ENCODE results near the gene BCAS1.
"Not testable (repeated sequence)": the region's sequence is repeated elsewhere in the genome, so short reads cannot be mapped to it uniquely, and the experiment has no call there.

DNA sequence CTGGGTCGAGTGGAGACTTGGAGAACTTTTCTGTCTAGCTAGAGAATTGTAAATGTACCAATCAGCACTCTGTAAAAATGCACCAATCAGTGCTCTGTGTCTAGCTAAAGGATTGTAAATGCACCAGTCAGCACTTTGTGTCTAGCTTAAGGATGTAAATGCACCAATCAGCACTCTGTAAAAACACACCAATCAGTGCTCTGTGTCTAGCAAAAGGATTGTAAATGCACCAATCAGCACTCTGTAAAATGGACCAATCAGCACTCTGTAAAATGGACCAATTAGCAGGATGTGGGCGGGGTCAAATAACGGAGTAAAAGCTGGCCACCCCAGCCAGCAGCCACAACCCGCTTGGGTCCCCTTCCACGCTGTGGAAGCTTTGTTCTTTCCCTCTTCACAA lies 96.5 kb downstream of the BCAS1 start:
- TF ChIP-seq, protein P1, sequence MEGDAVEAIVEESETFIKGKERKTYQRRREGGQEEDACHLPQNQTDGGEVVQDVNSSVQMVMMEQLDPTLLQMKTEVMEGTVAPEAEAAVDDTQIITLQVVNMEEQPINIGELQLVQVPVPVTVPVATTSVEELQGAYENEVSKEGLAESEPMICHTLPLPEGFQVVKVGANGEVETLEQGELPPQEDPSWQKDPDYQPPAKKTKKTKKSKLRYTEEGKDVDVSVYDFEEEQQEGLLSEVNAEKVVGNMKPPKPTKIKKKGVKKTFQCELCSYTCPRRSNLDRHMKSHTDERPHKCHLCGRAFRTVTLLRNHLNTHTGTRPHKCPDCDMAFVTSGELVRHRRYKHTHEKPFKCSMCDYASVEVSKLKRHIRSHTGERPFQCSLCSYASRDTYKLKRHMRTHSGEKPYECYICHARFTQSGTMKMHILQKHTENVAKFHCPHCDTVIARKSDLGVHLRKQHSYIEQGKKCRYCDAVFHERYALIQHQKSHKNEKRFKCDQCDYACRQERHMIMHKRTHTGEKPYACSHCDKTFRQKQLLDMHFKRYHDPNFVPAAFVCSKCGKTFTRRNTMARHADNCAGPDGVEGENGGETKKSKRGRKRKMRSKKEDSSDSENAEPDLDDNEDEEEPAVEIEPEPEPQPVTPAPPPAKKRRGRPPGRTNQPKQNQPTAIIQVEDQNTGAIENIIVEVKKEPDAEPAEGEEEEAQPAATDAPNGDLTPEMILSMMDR (tag by site-specific recombination; IDR thresholded peaks at IDR 0.05), result not testable (repeated sequence)
- not testable (repeated sequence) for TF ChIP-seq ZNF24 (tag by site-specific recombination; IDR thresholded peaks at IDR 0.05); ZNF10 (tag by site-specific recombination; IDR thresholded peaks at IDR 0.05); YY1 (tag by site-specific recombination; IDR thresholded peaks at IDR 0.05); KLF7 (tag by site-specific recombination; IDR thresholded peaks at IDR 0.05; ENCODE audit: borderline replicate concordance); ZNF558 (tag by site-specific recombination; IDR thresholded peaks at IDR 0.05)

Measured in HEK293 (cell line).